ENCODE measurements around the gene MAGEA11.
A peak's percentile ranks its signal among the peaks of the same experiment; 100 is the strongest.
"Not testable (repeated sequence)": the region's sequence is repeated elsewhere in the genome, so short reads cannot be mapped to it uniquely, and the experiment has no call there.

The MAGEA11 gene

GRCh38 chrX:149757206-149758067, 45.6 kb downstream of the MAGEA11 start:
- no peaks in the 10 kb centered on the region for H3K36me3 ChIP-seq (replicated peaks in 1 of 2; ENCODE audit: control insufficient read depth in 2 of 2, insufficient read depth in 2 of 2, low read length in 2 of 2)
- no peak overlapping the region for H3K23ac ChIP-seq (ENCODE audit: low read depth, low read length, poor library complexity)
- no peak overlapping the region for H3K18ac ChIP-seq (ENCODE audit: low read length)
- H4K91ac ChIP-seq (ENCODE audit: low read depth, low read length, poor library complexity) = no peak overlapping the region
- H3K4ac ChIP-seq (ENCODE audit: low read length) = peak overlapping the region; percentile 11
- H2AK5ac ChIP-seq (ENCODE audit: low read depth, low read length) = no peak overlapping the region
- H3K27ac ChIP-seq (replicated peaks; ENCODE audit: low read length) = no peak overlapping the region
- H3K9ac ChIP-seq (ENCODE audit: low read depth, low read length, poor library complexity) = no peak overlapping the region
- no peak overlapping the region for H4K8ac ChIP-seq (ENCODE audit: low read depth, low read length)
- H3K27me3 ChIP-seq (ENCODE audit: control insufficient read depth in 3 of 3, insufficient read depth in 3 of 3, low read depth in 1 of 3, low read length in 3 of 3) = peaks cover 0 to 5% (median 0%) of the 10 kb centered on the region in 3 experiments
- H3K14ac ChIP-seq (ENCODE audit: low read length) = no peak overlapping the region
- H2BK12ac ChIP-seq (ENCODE audit: low read length) = no peak overlapping the region
- no peak overlapping the region for H2BK15ac ChIP-seq (ENCODE audit: low read length)
- H3K9me3 ChIP-seq (replicated peaks in 1 of 2; ENCODE audit: control insufficient read depth in 2 of 2, insufficient read depth in 1 of 2, low read depth in 1 of 2, low read length in 2 of 2) = no peaks in the 10 kb centered on the region
- no peak for DNase-seq (ENCODE audit: low spot score)
- no peaks in the 10 kb centered on the region for H3K4me1 ChIP-seq (ENCODE audit: control insufficient read depth in 2 of 2, insufficient read depth in 1 of 2, low read depth in 1 of 2, low read length in 2 of 2)
- H2BK120ac ChIP-seq (ENCODE audit: low read depth, low read length) = no peak overlapping the region
- no peaks in the 10 kb centered on the region for H3K79me1 ChIP-seq (ENCODE audit: low read depth, low read length)
- WGBS, 2 donors (ENCODE audit: extremely low coverage in 2 of 2, insufficient read length in 2 of 2, insufficient replicate concordance in 1 of 2) = no CpG with 5 or more reads among the region's 8 CpGs
- H3K4me2 ChIP-seq (ENCODE audit: insufficient read depth, low read length, poor library complexity, severe bottlenecking) = no peak overlapping the region
- H2AFZ ChIP-seq (ENCODE audit: low read length) = no peak overlapping the region
- no peak overlapping the region for H2BK5ac ChIP-seq (ENCODE audit: low read length)
- no peak overlapping the region for H3K4me3 ChIP-seq (ENCODE audit: low read length in 2 of 2)

DNA sequence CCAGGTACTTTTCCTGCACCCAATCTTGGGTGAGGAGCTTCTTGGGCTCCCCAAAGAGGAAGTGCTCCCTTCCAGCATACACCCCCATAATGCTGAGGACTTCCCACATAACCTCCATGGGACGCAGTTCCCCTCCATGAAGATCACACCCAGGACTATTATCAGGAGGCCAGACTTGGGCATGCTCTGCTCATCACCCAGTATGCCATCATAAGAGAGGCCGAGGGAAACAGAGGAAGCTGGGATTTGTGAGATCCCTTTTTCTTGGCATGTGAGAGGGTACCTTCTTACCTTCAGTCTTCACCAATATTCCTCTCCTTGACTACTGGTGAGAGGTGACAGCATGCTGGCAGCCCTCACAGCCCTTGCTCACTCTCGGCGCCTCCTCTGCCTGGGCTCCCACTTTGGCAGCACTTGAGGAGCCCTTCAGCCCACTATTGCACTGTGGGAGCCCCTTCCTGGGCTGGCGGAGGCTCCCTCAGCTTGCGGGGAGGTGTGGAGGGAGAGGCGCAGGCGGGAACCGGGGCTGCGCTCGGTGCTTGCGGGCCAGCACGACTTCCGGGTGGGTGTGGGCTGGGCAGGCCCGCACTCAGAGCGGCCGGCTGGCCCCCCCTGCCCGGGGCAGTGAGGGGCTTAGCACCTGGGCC, 46.3 kb downstream of the MAGEA11 start:
- no peaks in the 10 kb centered on the region for H3K79me1 ChIP-seq (ENCODE audit: low read depth, low read length)
- H3K4me2 ChIP-seq (ENCODE audit: insufficient read depth, low read length, poor library complexity, severe bottlenecking) = no peak overlapping the region
- H2BK12ac ChIP-seq (ENCODE audit: low read length) = no peak overlapping the region
- no peak overlapping the region for H3K4ac ChIP-seq (ENCODE audit: low read length)
- H3K4me3 ChIP-seq (ENCODE audit: low read length in 2 of 2) = no peak overlapping the region
- H3K36me3 ChIP-seq (replicated peaks in 1 of 2; ENCODE audit: control insufficient read depth in 2 of 2, insufficient read depth in 2 of 2, low read length in 2 of 2) = no peaks in the 10 kb centered on the region
- H2BK5ac ChIP-seq (ENCODE audit: low read length) = no peak overlapping the region
- DNase-seq (ENCODE audit: low spot score) = no peak
- no peak overlapping the region for H3K23ac ChIP-seq (ENCODE audit: low read depth, low read length, poor library complexity)
- no peak overlapping the region for H3K9ac ChIP-seq (ENCODE audit: low read depth, low read length, poor library complexity)
- H3K14ac ChIP-seq (ENCODE audit: low read length) = no peak overlapping the region
- no CpG with 5 or more reads among the region's 18 CpGs for WGBS, 2 donors (ENCODE audit: extremely low coverage in 2 of 2, insufficient read length in 2 of 2, insufficient replicate concordance in 1 of 2)
- H2BK120ac ChIP-seq (ENCODE audit: low read depth, low read length) = no peak overlapping the region
- H4K91ac ChIP-seq (ENCODE audit: low read depth, low read length, poor library complexity) = no peak overlapping the region
- H3K27me3 ChIP-seq (ENCODE audit: control insufficient read depth in 3 of 3, insufficient read depth in 3 of 3, low read depth in 1 of 3, low read length in 3 of 3) = peaks cover 0 to 5% (median 0%) of the 10 kb centered on the region in 3 experiments
- H3K9me3 ChIP-seq (replicated peaks in 1 of 2; ENCODE audit: control insufficient read depth in 2 of 2, insufficient read depth in 1 of 2, low read depth in 1 of 2, low read length in 2 of 2) = no peaks in the 10 kb centered on the region
- no peaks in the 10 kb centered on the region for H3K4me1 ChIP-seq (ENCODE audit: control insufficient read depth in 2 of 2, insufficient read depth in 1 of 2, low read depth in 1 of 2, low read length in 2 of 2)
- no peak overlapping the region for H3K27ac ChIP-seq (replicated peaks; ENCODE audit: low read length)
- H2AK5ac ChIP-seq (ENCODE audit: low read depth, low read length) = no peak overlapping the region
- H2AFZ ChIP-seq (ENCODE audit: low read length) = no peak overlapping the region
- no peak overlapping the region for H2BK15ac ChIP-seq (ENCODE audit: low read length)
- H4K8ac ChIP-seq (ENCODE audit: low read depth, low read length) = no peak overlapping the region
- no peak overlapping the region for H3K18ac ChIP-seq (ENCODE audit: low read length)

DNA sequence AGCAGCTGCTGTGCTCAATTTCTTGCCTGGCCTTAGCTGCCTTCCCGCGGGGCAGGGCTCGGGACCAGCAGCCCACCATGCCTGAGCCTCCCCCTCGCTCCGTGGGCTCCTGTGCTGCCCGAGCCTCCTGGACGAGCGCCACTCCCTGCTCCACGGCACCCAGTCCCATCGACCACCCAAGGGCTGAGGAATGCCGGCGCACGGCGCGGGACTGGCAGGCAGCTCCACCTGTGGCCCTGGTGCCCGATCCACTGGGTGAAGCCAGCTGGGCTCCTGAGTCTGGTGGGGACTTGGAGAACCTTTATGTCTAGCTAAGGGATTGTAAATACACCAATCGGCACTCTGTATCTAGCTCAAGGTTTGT, 46.8 kb downstream of the MAGEA11 start:
- not testable (repeated sequence) for H2AFZ ChIP-seq (ENCODE audit: low read length); H3K4me2 ChIP-seq (ENCODE audit: insufficient read depth, low read length, poor library complexity, severe bottlenecking); H3K14ac ChIP-seq (ENCODE audit: low read length); H2BK5ac ChIP-seq (ENCODE audit: low read length); H3K27me3 ChIP-seq (ENCODE audit: control insufficient read depth in 3 of 3, insufficient read depth in 3 of 3, low read depth in 1 of 3, low read length in 3 of 3); H3K4me1 ChIP-seq (ENCODE audit: control insufficient read depth in 2 of 2, insufficient read depth in 1 of 2, low read depth in 1 of 2, low read length in 2 of 2); H2BK120ac ChIP-seq (ENCODE audit: low read depth, low read length); H3K79me1 ChIP-seq (ENCODE audit: low read depth, low read length); H3K23ac ChIP-seq (ENCODE audit: low read depth, low read length, poor library complexity); H4K8ac ChIP-seq (ENCODE audit: low read depth, low read length); H3K9ac ChIP-seq (ENCODE audit: low read depth, low read length, poor library complexity); H3K18ac ChIP-seq (ENCODE audit: low read length); H2BK12ac ChIP-seq (ENCODE audit: low read length); H3K4me3 ChIP-seq (ENCODE audit: low read length in 2 of 2); DNase-seq (ENCODE audit: low spot score); H3K27ac ChIP-seq (replicated peaks; ENCODE audit: low read length); H3K36me3 ChIP-seq (replicated peaks in 1 of 2; ENCODE audit: control insufficient read depth in 2 of 2, insufficient read depth in 2 of 2, low read length in 2 of 2); H3K4ac ChIP-seq (ENCODE audit: low read length); H2BK15ac ChIP-seq (ENCODE audit: low read length); H2AK5ac ChIP-seq (ENCODE audit: low read depth, low read length); H4K91ac ChIP-seq (ENCODE audit: low read depth, low read length, poor library complexity); H3K9me3 ChIP-seq (replicated peaks in 1 of 2; ENCODE audit: control insufficient read depth in 2 of 2, insufficient read depth in 1 of 2, low read depth in 1 of 2, low read length in 2 of 2)
- no CpG with 5 or more reads among the region's 17 CpGs for WGBS, 2 donors (ENCODE audit: extremely low coverage in 2 of 2, insufficient read length in 2 of 2, insufficient replicate concordance in 1 of 2)

GRCh38 chrX:149759824-149760223, 48.0 kb downstream of the MAGEA11 start:
- no CpG with 5 or more reads among the region's 7 CpGs for WGBS, 2 donors (ENCODE audit: extremely low coverage in 2 of 2, insufficient read length in 2 of 2, insufficient replicate concordance in 1 of 2)
- Histone ChIP-seq H3K4me1 (ENCODE audit: control insufficient read depth in 2 of 2, insufficient read depth in 1 of 2, low read depth in 1 of 2, low read length in 2 of 2) (no peaks in the 10 kb centered on the region), H2BK12ac (ENCODE audit: low read length) (no peak overlapping the region), H4K91ac (ENCODE audit: low read depth, low read length, poor library complexity) (no peak overlapping the region), H4K8ac (ENCODE audit: low read depth, low read length) (no peak overlapping the region), H3K27me3 (ENCODE audit: control insufficient read depth in 3 of 3, insufficient read depth in 3 of 3, low read depth in 1 of 3, low read length in 3 of 3) (peaks cover 0 to 5% (median 0%) of the 10 kb centered on the region in 3 experiments), H2AFZ (ENCODE audit: low read length) (no peak overlapping the region), H3K18ac (ENCODE audit: low read length) (no peak overlapping the region), H3K27ac (replicated peaks; ENCODE audit: low read length) (no peak overlapping the region), H2BK120ac (ENCODE audit: low read depth, low read length) (no peak overlapping the region), H3K36me3 (replicated peaks in 1 of 2; ENCODE audit: control insufficient read depth in 2 of 2, insufficient read depth in 2 of 2, low read length in 2 of 2) (no peaks in the 10 kb centered on the region), H3K4me3 (ENCODE audit: low read length in 2 of 2) (no peak overlapping the region), H3K9me3 (replicated peaks in 1 of 2; ENCODE audit: control insufficient read depth in 2 of 2, insufficient read depth in 1 of 2, low read depth in 1 of 2, low read length in 2 of 2) (no peaks in the 10 kb centered on the region), H2AK5ac (ENCODE audit: low read depth, low read length) (no peak overlapping the region), H2BK15ac (ENCODE audit: low read length) (no peak overlapping the region), H3K79me1 (ENCODE audit: low read depth, low read length) (no peaks in the 10 kb centered on the region), H2BK5ac (ENCODE audit: low read length) (no peak overlapping the region), H3K4ac (ENCODE audit: low read length) (no peak overlapping the region), H3K14ac (ENCODE audit: low read length) (no peak overlapping the region), H3K23ac (ENCODE audit: low read depth, low read length, poor library complexity) (no peak overlapping the region), H3K9ac (ENCODE audit: low read depth, low read length, poor library complexity) (no peak overlapping the region), H3K4me2 (ENCODE audit: insufficient read depth, low read length, poor library complexity, severe bottlenecking) (no peak overlapping the region)
- no peak for DNase-seq (ENCODE audit: low spot score)

Measured in neuronal stem cell (in vitro differentiated cells).